Measurements from ENCODE around the gene TRIM2. TPM values are rescaled to one million over a fixed set of nuclear protein-coding genes. Genes with fewer than 3 reads are reported as not detected.

Gene TRIM2
- total and polyA plus RNA-seq, 2 of the 8 experiments (the other 6 are each of a cell fraction or from before 2014, with no cell fraction given): 34.0 to 59.8 TPM

GRCh38 chr4:153238135-153238919, 34.1 kb downstream of the TRIM2 start:
- CTCF ChIA-PET (ENCODE audit: partially characterized antibody): interaction anchor here (0.6 to 1.8 kb wide), 6 partner anchors 67 to 264 kb away, joined by 3 to 7 read pairs (median 3); no protein-coding TSS in a partner anchor
- no peak overlapping the region for H4K5ac ChIP-seq (ENCODE audit: insufficient read length, low read depth, low read length)
- H2AFZ ChIP-seq (ENCODE audit: low read length): no peak overlapping the region
- H3K27ac ChIP-seq (ENCODE audit: low read depth, low read length): no peak overlapping the region
- no peak overlapping the region for H3K23ac ChIP-seq (ENCODE audit: insufficient read length)
- no peak overlapping the region for H2BK120ac ChIP-seq (replicated peaks; ENCODE audit: low read depth, low read length)
- H2BK15ac ChIP-seq (ENCODE audit: low read length): no peak overlapping the region
- H3K79me2 ChIP-seq (ENCODE audit: control insufficient read depth in 1 of 2, insufficient read depth in 2 of 2, low read length in 2 of 2): peaks cover 0 to 12% of the 10 kb centered on the region in 2 experiments; a peak in 1 of 4 replicates
- H3K9ac ChIP-seq (replicated peaks in 1 of 4; ENCODE audit: extremely low read depth in 1 of 4, low read depth in 3 of 4, low read length in 3 of 4): no peak overlapping the region
- H3K79me1 ChIP-seq (ENCODE audit: low read depth, low read length): no peaks in the 10 kb centered on the region; the same call in 1 of the 2 replicates
- WGBS, 2 experiments (ENCODE audit: extremely low coverage in 1 of 2, insufficient coverage in 1 of 2, insufficient read length in 1 of 2, insufficient replicate concordance in 2 of 2, low coverage in 1 of 2, low lambda C conversion rate in 2 of 2, missing lambda C conversion rate in 1 of 2): 93% methylated on average over 5 of the region's 5 CpGs; no CpG with 5 or more reads in 1 of the 2 experiments
- H2BK20ac ChIP-seq (ENCODE audit: low read length): no peak overlapping the region
- H3K4me2 ChIP-seq (ENCODE audit: insufficient read depth in 1 of 2, low read depth in 2 of 2, low read length in 2 of 2): no peak overlapping the region
- H3K4me1 ChIP-seq (replicated peaks in 1 of 4; ENCODE audit: control insufficient read depth in 3 of 4, insufficient read depth in 4 of 4, low read length in 3 of 4): peaks cover 0 to 15% (median 12%) of the 10 kb centered on the region in 4 experiments; a peak in 6 of 7 replicates
- no peak overlapping the region for H3K4me3 ChIP-seq (ENCODE audit: extremely low read depth in 1 of 4, insufficient read depth in 2 of 4, low read depth in 3 of 4, low read length in 4 of 4)
- no peak for FAIRE-seq
- no peak overlapping the region for H2BK12ac ChIP-seq (ENCODE audit: low read depth, low read length)
- H3K27me3 ChIP-seq (replicated peaks in 1 of 4; ENCODE audit: control insufficient read depth in 3 of 4, extremely low read depth in 1 of 4, insufficient read depth in 3 of 4, low read length in 3 of 4): no peaks in the 10 kb centered on the region
- H3K23me2 ChIP-seq (ENCODE audit: low read depth, low read length): no peaks in the 10 kb centered on the region; the same call in 1 of the 2 replicates
- no peak for DNase-seq (ENCODE audit: low read depth in 1 of 2, low spot score in 2 of 2)
- H3K14ac ChIP-seq (ENCODE audit: insufficient read length): no peak overlapping the region
- POLR2A ChIA-PET (ENCODE audit: partially characterized antibody): interaction anchor here (1.6 kb wide), 1 partner anchor 19 kb away, joined by 5 read pairs; no protein-coding TSS in a partner anchor
- no peak overlapping the region for H2AK5ac ChIP-seq (ENCODE audit: low read depth, low read length)
- no peak overlapping the region for H3K4ac ChIP-seq (replicated peaks; ENCODE audit: insufficient read length, low read depth, low read length)
- H4K20me1 ChIP-seq (replicated peaks in 1 of 2; ENCODE audit: control insufficient read depth in 1 of 2, insufficient read depth in 2 of 2, low read length in 2 of 2): no peaks in the 10 kb centered on the region
- no peaks in the 10 kb centered on the region for H3K9me3 ChIP-seq (ENCODE audit: insufficient read depth in 2 of 2, low read depth in 1 of 2, low read length in 1 of 2)
- no peaks in the 10 kb centered on the region for H3K36me3 ChIP-seq (ENCODE audit: control insufficient read depth in 2 of 4, insufficient read depth in 4 of 4, low read length in 3 of 4)
- H4K8ac ChIP-seq (ENCODE audit: extremely low read depth, insufficient read depth, low read length): no peak overlapping the region
- no peak overlapping the region for H3K56ac ChIP-seq (replicated peaks; ENCODE audit: insufficient read length, low read depth, low read length)
- H2BK5ac ChIP-seq (ENCODE audit: low read depth, low read length): no peak overlapping the region
- no peak overlapping the region for H4K91ac ChIP-seq (replicated peaks; ENCODE audit: insufficient read length, low read length)
- no peak overlapping the region for H3K18ac ChIP-seq (ENCODE audit: extremely low read depth, low read length)
- TF ChIP-seq TCF12 (IDR thresholded peaks at IDR 0.05; ENCODE audit: low read depth, low read length) (no peak), TAF1 (IDR thresholded peaks at IDR 0.05; ENCODE audit: low read depth, low read length) (no peak), GABPA (IDR thresholded peaks at IDR 0.05; ENCODE audit: borderline replicate concordance, insufficient read depth, low read length) (no peak), TAF7 (optimal IDR thresholded peaks at IDR 0.05; ENCODE audit: borderline replicate concordance, low read depth, low read length) (no peak), CBX8 (IDR thresholded peaks at IDR 0.05; ENCODE audit: borderline replicate concordance, low read depth, low read length) (no peak), HDAC2 (IDR thresholded peaks at IDR 0.05; ENCODE audit: borderline replicate concordance in 1 of 2, low read depth in 2 of 2, low read length in 2 of 2) (no peak), NANOG (IDR thresholded peaks at IDR 0.05; ENCODE audit: insufficient read depth, low read depth, low read length, poor library complexity, severe bottlenecking) (no peak)
- TF ChIP-seq, protein P1, sequence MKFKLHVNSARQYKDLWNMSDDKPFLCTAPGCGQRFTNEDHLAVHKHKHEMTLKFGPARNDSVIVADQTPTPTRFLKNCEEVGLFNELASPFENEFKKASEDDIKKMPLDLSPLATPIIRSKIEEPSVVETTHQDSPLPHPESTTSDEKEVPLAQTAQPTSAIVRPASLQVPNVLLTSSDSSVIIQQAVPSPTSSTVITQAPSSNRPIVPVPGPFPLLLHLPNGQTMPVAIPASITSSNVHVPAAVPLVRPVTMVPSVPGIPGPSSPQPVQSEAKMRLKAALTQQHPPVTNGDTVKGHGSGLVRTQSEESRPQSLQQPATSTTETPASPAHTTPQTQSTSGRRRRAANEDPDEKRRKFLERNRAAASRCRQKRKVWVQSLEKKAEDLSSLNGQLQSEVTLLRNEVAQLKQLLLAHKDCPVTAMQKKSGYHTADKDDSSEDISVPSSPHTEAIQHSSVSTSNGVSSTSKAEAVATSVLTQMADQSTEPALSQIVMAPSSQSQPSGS (IDR thresholded peaks at IDR 0.05; ENCODE audit: low read length): no peak
- TF ChIP-seq, protein P2, sequence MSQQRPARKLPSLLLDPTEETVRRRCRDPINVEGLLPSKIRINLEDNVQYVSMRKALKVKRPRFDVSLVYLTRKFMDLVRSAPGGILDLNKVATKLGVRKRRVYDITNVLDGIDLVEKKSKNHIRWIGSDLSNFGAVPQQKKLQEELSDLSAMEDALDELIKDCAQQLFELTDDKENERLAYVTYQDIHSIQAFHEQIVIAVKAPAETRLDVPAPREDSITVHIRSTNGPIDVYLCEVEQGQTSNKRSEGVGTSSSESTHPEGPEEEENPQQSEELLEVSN (IDR thresholded peaks at IDR 0.05): no peak
